Calu3 (cell line): ENCODE data around the gene KDM3A. TPM values are rescaled to one million over a fixed set of nuclear protein-coding genes. Genes with fewer than 3 reads are reported as not detected.
A peak's percentile ranks its signal among the peaks of the same experiment; 100 is the strongest.

ENCODE experiments used
- BruUV-seq: library from RNA; stranded (reverse); fragments of 400-500 nt; replicated peaks from 2 replicates; lab custom pipeline; 2021; lab: Mats Ljungman, UMichigan
- CTCF ChIA-PET: fragments of 300-600 bp; sonication (Branson Sonifier 250); formaldehyde crosslinking; loops from one replicate; lab custom pipeline; 2022; ENCODE audit warnings: antibody characterized with exemption; lab: Charles Lee
- DNase-seq: peaks from one replicate; pipeline ENCODE4 v3.0.0; 2022
- H3K27ac Mint-ChIP-seq: one replicate; pipeline ENCODE4 v1.8.0; 2022; ENCODE audit warnings: mixed read lengths; ENCODE audit not compliant: unreplicated experiment
- H3K27me3 Mint-ChIP-seq: one replicate; pipeline ENCODE4 v1.8.0; 2022; ENCODE audit warnings: mixed read lengths; ENCODE audit not compliant: unreplicated experiment
- H3K36me3 Mint-ChIP-seq: one replicate; pipeline ENCODE4 v1.8.0; 2022; ENCODE audit warnings: mild to moderate bottlenecking, moderate library complexity, mixed read lengths; ENCODE audit not compliant: insufficient read depth, unreplicated experiment
- H3K4me1 Mint-ChIP-seq: one replicate; pipeline ENCODE4 v1.8.0; 2022; ENCODE audit warnings: mild to moderate bottlenecking, low read depth, mixed read lengths; ENCODE audit not compliant: unreplicated experiment
- H3K4me3 Mint-ChIP-seq: one replicate; pipeline ENCODE4 v1.8.0; 2022; ENCODE audit warnings: mild to moderate bottlenecking, low read depth, moderate library complexity, mixed read lengths; ENCODE audit not compliant: unreplicated experiment
- H3K9me3 Mint-ChIP-seq: one replicate; pipeline ENCODE4 v1.8.0; 2022; ENCODE audit warnings: low read depth, mixed read lengths; ENCODE audit not compliant: unreplicated experiment
- intact Hi-C: fragments of 100-400 bp; cut with micrococcal nuclease; formaldehyde crosslinking; loops from one replicate; pipeline ENCODE4 v1.10.0; 2022; ENCODE audit not compliant: unreplicated experiment
- total RNA-seq: library from RNA; stranded (reverse); gene quantifications from 2 replicates; pipeline ENCODE4 v1.2.3, GENCODE V29; 2022
- TF ChIP-seq, protein P1 (sequence below): fragments of 200-600 bp; IDR thresholded peaks from one replicate; pipeline ENCODE4 v1.8.0; 2022; ENCODE audit warnings: antibody characterized with exemption; ENCODE audit not compliant: unreplicated experiment

The KDM3A gene
- total RNA-seq, 1 experiment from 2014 or later: 37.8 TPM

DNA sequence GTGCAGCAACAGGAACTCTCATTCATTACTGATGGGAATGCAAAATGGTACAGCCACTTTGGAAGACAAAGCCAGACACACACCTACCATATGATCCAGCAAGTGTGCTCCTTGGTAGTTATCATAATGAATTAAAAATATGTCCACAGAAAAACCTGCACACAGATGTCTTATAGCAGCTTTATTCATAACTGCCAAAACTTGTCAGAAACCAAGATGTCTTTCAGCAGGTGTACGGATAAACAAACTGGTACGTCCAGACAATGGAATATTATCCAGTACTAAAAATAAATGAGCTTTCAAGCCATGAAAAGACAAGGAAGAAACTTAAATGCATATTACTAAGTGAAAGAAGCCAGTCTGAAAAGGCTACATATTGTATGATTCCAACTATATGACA lies 71.7 kb downstream of the KDM3A start:
- peaks cover 12% of the 10 kb centered on the region for H3K36me3 Mint-ChIP-seq
- no peak for DNase-seq
- H3K27ac Mint-ChIP-seq: no peak overlapping the region
- H3K27me3 Mint-ChIP-seq: no peaks in the 10 kb centered on the region
- TF ChIP-seq, protein P1, sequence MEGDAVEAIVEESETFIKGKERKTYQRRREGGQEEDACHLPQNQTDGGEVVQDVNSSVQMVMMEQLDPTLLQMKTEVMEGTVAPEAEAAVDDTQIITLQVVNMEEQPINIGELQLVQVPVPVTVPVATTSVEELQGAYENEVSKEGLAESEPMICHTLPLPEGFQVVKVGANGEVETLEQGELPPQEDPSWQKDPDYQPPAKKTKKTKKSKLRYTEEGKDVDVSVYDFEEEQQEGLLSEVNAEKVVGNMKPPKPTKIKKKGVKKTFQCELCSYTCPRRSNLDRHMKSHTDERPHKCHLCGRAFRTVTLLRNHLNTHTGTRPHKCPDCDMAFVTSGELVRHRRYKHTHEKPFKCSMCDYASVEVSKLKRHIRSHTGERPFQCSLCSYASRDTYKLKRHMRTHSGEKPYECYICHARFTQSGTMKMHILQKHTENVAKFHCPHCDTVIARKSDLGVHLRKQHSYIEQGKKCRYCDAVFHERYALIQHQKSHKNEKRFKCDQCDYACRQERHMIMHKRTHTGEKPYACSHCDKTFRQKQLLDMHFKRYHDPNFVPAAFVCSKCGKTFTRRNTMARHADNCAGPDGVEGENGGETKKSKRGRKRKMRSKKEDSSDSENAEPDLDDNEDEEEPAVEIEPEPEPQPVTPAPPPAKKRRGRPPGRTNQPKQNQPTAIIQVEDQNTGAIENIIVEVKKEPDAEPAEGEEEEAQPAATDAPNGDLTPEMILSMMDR: no peak
- intact Hi-C loops: loop anchor here (10.0 kb wide), 1 partner anchor 102 kb away; no protein-coding TSS in a partner anchor
- H3K4me1 Mint-ChIP-seq: no peaks in the 10 kb centered on the region
- H3K4me3 Mint-ChIP-seq: no peak overlapping the region
- BruUV-seq: no TSS peak
- H3K9me3 Mint-ChIP-seq: no peaks in the 10 kb centered on the region
- CTCF ChIA-PET: no interaction called here

DNA sequence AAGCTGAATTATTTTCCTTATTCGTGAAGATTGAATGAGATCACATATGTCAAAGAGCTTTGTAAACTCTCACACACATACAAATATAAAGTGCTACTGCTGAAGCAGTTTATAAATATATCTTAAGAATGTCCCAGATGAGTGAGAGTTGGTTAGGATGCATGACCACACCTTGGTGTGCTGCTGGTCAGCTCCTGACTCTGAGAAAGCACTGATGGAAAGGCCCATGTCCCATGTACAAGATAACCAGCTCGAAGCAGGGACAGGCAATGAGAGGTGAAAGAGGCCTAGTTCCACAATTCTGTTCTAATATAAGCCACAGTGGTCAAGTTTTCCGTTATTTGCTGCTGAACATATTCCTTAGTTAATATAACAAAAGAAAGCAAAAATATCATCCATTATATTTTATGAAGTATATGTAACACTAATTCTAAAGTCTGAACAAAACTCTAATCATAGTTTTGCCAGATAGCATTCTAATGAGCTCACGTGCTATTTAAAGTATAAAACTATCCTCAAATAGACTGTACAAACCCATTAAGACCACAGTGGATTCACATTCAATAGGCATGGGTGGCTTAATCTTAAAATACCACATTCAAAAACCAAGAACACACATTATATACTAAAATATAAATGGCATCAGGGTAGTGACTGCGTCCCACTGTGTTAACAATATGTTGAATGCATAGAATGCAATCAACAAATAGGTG lies 72.9 kb downstream of the KDM3A start:
- no peaks in the 10 kb centered on the region for H3K9me3 Mint-ChIP-seq
- peaks cover 4% of the 10 kb centered on the region for H3K36me3 Mint-ChIP-seq
- no peaks in the 10 kb centered on the region for H3K27me3 Mint-ChIP-seq
- TF ChIP-seq, protein P1: no peak
- CTCF ChIA-PET: no interaction called here
- no TSS peak for BruUV-seq
- DNase-seq: no peak
- no peaks in the 10 kb centered on the region for H3K4me1 Mint-ChIP-seq
- no peak overlapping the region for H3K27ac Mint-ChIP-seq
- no peak overlapping the region for H3K4me3 Mint-ChIP-seq
- intact Hi-C loops: loop anchor here (10.0 kb wide), 1 partner anchor 101 kb away; no protein-coding TSS in a partner anchor

GRCh38 chr2:86518481-86518880 lies 77.3 kb downstream of the KDM3A start:
- Mint-ChIP-seq H3K36me3 (no peaks in the 10 kb centered on the region), H3K27me3 (no peaks in the 10 kb centered on the region), H3K4me3 (no peak overlapping the region), H3K27ac (no peak overlapping the region), H3K4me1 (no peaks in the 10 kb centered on the region), H3K9me3 (peaks cover 2% of the 10 kb centered on the region)
- intact Hi-C loops: loop anchor here (2.0 to 10.0 kb wide), 2 partner anchors 96 to 156 kb away; no protein-coding TSS in a partner anchor
- TF ChIP-seq, protein P1: peak; percentile 28
- BruUV-seq: no TSS peak
- CTCF ChIA-PET: interaction anchor here (1.2 kb wide), 1 partner anchor 123 kb away, joined by 3 read pairs; no protein-coding TSS in a partner anchor
- peak; percentile 10 for DNase-seq

- Mint-ChIP-seq H3K4me3 (no peak overlapping the region), H3K27ac (no peak overlapping the region), H3K4me1 (no peaks in the 10 kb centered on the region), H3K27me3 (no peaks in the 10 kb centered on the region), H3K36me3 (no peaks in the 10 kb centered on the region), H3K9me3 (peaks cover 2% of the 10 kb centered on the region)
- TF ChIP-seq, protein P1: no peak
- no TSS peak for BruUV-seq
- no peak for DNase-seq
- CTCF ChIA-PET: interaction anchor here (0.7 kb wide), 1 partner anchor 96 kb away, joined by 3 read pairs; no protein-coding TSS in a partner anchor
- intact Hi-C loops: loop anchor here (2.0 to 10.0 kb wide), 2 partner anchors 95 to 155 kb away; no protein-coding TSS in a partner anchor
These were observed 78.2 kb downstream of the KDM3A start for GRCh38 chr2:86519349-86519748.
